Ishikawa (cell line): Measurements from ENCODE around the gene TASP1.

Experiments used
- CEBPB ChIP-seq: IDR thresholded peaks from 2 replicates; pipeline ENCODE4 v1.6.1; 2012
- CREB1 ChIP-seq: IDR thresholded peaks from 2 replicates; pipeline ENCODE4 v1.6.1; 2012; ENCODE audit warnings: low read depth
- EGR1 ChIP-seq: IDR thresholded peaks from 2 replicates; pipeline ENCODE4 v1.6.1; 2012
- EP300 ChIP-seq: IDR thresholded peaks from 2 replicates; pipeline ENCODE4 v1.6.1; 2012; ENCODE audit warnings: borderline replicate concordance
- FOXM1 ChIP-seq: IDR thresholded peaks from 2 replicates; pipeline ENCODE4 v1.6.1; 2012; ENCODE audit warnings: low read depth, borderline replicate concordance
- NFIC ChIP-seq: IDR thresholded peaks from 2 replicates; pipeline ENCODE4 v1.6.1; 2012
- RAD21 ChIP-seq: IDR thresholded peaks from 2 replicates; pipeline ENCODE4 v1.6.1; 2012; ENCODE audit warnings: low read depth
- TAF1 ChIP-seq: IDR thresholded peaks from 2 replicates; pipeline ENCODE4 v1.6.1; 2012; ENCODE audit warnings: low read depth, mild to moderate bottlenecking
- TCF12 ChIP-seq: IDR thresholded peaks from 2 replicates; pipeline ENCODE4 v1.6.1; 2012; ENCODE audit warnings: low read depth
- TEAD4 ChIP-seq: IDR thresholded peaks from 2 replicates; pipeline ENCODE4 v1.6.1; 2012
- USF1 ChIP-seq: IDR thresholded peaks from 2 replicates; pipeline ENCODE4 v1.6.1; 2012
- YY1 ChIP-seq: IDR thresholded peaks from 2 replicates; pipeline ENCODE4 v1.6.1; 2012; ENCODE audit warnings: low read depth
- TF ChIP-seq, protein P1 (sequence below): IDR thresholded peaks from 2 replicates; pipeline ENCODE4 v1.6.1; 2012

DNA sequence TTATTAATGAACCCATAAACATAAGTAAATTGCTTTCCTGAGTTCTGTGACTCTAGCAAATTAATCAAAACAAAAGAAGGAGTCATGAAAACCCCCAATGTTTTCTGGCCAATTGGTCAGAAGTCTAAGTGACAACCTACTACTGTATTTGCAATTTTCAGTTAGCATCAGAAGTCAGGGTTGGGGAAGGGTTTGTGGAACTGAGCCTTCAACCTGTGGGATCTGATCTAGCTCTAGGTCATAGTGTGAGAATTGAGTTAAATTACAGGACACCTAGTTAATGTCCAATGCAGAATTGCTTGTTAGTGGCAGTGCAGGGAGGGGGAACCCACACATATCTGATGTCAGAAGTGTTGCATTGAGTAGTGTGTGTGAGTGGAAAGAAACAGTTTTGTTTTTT is 275.3 kb downstream of the TASP1 start:
- TF ChIP-seq CREB1 (no peak), TAF1 (no peak), YY1 (no peak), CEBPB (no peak), TEAD4 (no peak), FOXM1 (no peak), USF1 (no peak), EP300 (no peak), RAD21 (no peak), EGR1 (no peak), NFIC (no peak), TCF12 (no peak)
- TF ChIP-seq, protein P1, sequence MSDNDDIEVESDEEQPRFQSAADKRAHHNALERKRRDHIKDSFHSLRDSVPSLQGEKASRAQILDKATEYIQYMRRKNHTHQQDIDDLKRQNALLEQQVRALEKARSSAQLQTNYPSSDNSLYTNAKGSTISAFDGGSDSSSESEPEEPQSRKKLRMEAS = no peak
